Head of caudate nucleus (tissue), 42 donors: ENCODE data around the gene PIK3C2G.
"Not testable (repeated sequence)": the region's sequence is repeated elsewhere in the genome, so short reads cannot be mapped to it uniquely, and the experiment has no call there.

Experiments used
- DNase-seq, 42 donors: peaks; one replicate each; pipeline versions ENCODE4 v3.0.0 to v3.0.0-alpha.2; 2020 to 2021; ENCODE audit warnings: mixed read lengths in 7 of 42
- intact Hi-C: fragments of 100-400 bp; cut with DNase I; formaldehyde crosslinking; loops from one replicate; pipeline ENCODE4 v1.15.0; 2022

PIK3C2G gene, protein sequence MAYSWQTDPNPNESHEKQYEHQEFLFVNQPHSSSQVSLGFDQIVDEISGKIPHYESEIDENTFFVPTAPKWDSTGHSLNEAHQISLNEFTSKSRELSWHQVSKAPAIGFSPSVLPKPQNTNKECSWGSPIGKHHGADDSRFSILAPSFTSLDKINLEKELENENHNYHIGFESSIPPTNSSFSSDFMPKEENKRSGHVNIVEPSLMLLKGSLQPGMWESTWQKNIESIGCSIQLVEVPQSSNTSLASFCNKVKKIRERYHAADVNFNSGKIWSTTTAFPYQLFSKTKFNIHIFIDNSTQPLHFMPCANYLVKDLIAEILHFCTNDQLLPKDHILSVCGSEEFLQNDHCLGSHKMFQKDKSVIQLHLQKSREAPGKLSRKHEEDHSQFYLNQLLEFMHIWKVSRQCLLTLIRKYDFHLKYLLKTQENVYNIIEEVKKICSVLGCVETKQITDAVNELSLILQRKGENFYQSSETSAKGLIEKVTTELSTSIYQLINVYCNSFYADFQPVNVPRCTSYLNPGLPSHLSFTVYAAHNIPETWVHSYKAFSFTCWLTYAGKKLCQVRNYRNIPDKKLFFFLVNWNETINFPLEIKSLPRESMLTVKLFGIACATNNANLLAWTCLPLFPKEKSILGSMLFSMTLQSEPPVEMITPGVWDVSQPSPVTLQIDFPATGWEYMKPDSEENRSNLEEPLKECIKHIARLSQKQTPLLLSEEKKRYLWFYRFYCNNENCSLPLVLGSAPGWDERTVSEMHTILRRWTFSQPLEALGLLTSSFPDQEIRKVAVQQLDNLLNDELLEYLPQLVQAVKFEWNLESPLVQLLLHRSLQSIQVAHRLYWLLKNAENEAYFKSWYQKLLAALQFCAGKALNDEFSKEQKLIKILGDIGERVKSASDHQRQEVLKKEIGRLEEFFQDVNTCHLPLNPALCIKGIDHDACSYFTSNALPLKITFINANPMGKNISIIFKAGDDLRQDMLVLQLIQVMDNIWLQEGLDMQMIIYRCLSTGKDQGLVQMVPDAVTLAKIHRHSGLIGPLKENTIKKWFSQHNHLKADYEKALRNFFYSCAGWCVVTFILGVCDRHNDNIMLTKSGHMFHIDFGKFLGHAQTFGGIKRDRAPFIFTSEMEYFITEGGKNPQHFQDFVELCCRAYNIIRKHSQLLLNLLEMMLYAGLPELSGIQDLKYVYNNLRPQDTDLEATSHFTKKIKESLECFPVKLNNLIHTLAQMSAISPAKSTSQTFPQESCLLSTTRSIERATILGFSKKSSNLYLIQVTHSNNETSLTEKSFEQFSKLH (N-terminal part only)

DNA sequence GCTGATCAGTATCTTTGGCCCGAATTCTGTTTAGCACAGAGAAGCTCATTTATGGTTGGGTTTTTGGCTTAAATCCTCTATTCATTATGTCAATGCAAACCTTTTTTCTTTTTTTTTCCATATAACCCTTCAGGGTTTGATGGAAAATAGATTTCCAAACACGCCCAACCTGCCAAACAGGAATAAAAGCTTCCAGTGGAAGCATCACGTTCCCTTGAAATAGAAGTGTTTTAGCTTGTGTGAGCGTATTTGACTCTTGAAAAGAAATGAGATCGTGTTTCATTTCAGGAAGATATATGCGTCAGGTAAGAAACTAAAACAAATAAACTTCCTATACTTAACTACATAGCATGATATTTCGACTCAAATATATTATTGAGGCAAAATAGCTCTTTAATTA lies at the start of gene PIK3C2G:
Gene PIK3C2G (plus strand): TSS at position 246 of the 400 bp plus-strand sequence. CDS start 20,564 bp downstream, outside the sequence.
- intact Hi-C loops = no loop called here

DNA sequence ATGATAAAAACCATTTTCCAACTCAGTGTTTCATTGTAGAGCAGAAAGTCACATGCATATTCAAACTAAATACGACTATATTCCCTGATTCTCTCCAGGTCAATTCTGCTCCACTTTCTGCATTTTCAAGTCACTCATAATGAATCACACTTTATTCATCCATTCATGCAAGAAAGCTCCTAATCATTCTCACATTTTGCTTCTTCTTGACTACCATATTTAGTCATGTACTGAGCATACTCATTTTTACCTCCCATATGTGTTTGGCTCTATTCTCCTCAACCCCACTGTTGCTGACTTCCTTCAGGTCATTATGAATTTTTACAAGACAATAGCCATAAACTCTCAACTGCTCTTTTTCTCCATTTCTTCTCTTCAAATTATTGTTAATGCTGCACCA lies 43.4 kb upstream of the PIK3C2G start:
- intact Hi-C loops = no loop called here
- no peak for DNase-seq

More for the DNA sequence above, at the start of gene PIK3C2G:
- DNase-seq = no peak

DNA sequence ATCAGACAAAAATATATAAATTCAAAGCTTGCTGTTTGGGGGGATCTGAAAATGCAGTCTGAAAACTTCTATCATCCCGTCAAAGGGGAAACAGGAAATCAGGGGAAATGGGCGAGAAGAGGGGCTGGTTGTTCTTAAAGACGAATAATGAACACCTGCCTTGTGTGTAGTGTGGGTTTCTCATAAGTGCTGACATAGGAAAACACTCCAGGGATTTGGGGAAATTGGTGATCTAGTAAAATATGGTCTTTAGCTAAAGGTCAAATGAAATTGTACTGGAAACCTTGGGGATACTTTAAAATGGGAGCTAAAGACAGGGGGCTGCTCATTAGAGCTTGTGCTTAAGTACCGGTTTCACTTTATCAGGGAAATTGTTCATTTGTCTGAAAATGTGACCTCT lies 39.6 kb upstream of the PIK3C2G start:
- DNase-seq = no peak
- intact Hi-C loops = no loop called here

DNA sequence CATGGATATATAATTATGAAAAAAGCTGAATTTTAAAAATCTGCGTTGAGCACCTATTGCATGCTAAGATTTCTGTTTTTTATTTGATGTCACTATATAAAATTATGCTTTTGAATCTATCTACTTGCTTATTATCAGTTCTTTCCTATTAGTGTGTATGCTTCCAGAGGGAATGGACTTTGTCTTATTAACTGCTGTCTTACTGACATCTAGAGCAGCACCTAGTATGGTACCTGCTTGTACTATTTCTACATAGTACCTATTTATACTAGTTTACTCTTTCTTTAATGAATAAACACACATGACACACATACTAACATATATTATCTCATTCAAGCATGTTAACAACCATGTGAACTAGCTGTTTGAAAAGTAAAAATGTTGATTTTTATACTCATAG lies 38.6 kb upstream of the PIK3C2G start:
- DNase-seq = no peak
- intact Hi-C loops = no loop called here

DNA sequence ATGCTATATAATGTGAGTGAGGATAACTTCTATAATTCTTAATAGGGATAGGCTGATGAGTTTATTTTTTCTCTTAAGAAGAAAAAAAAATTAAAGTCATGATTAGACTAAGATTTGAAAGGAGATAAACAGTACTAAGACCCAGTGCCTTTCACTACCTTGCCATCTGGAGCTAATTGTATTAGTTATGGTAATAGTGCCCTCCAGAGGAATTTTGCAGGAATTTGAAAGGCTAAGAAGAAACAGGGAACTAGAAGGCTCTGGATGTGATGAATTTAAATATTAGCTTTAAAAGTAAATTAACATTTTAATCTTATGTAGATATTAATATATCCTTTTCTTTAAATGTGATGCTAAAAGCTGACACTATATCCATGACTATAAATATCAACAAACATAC lies 36.6 kb upstream of the PIK3C2G start:
- intact Hi-C loops = no loop called here
- DNase-seq = peak in 3 of 42 donors; percentile 10 to 21 (median 13)

DNA sequence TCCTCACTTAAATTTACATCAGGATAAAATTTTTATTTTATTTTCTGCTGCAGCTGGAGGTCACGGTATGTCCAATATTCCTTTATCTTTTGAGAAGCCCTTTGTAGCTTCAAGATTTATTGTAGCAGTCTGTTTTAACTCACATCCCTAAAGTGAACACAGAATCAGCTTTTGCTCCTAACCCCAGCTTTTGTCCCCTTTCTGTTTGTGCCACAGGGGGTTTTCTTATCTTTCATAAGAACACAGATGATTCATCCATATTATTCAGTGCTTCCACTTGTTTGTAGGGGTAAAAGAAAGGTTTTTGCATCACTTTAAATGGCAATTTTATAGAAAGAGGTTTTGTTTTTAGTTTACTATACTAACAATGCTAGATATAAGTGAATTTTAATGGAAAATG lies 21.8 kb upstream of the PIK3C2G start:
- intact Hi-C loops = no loop called here
- DNase-seq = no peak

DNA sequence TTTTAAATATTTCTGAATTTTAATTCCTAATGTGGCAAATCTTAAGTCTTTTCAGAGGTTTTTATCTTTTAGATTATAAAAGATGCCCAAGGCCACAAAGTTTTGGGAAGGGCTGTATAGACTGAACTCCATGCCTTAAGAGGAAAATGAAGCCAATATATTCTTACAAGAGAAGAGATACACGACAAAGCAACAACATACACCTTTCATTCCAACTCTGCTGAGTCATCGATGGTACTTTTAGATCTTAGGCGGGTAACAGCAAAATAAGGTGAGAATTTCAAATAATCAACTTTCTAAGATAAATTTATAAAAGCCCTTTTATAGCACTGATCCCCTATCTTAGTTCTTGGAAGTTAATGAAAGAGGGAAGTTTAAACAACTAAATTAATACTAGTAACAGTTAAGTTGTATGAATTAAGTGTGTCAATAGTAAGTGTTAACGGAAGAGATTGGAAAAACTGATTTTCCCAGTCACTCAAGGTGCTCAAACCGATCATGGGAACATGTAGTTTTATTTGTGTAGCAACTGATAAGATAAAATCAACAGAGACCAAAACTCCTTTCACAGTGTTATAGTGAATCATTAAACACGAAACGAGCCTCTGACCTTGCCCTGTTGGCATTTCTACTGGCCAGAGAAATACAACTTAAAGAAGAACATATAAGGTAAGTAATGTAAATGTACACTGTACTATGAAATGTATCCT lies 18.8 kb upstream of the PIK3C2G start:
- DNase-seq = no peak
- intact Hi-C loops = no loop called here

DNA sequence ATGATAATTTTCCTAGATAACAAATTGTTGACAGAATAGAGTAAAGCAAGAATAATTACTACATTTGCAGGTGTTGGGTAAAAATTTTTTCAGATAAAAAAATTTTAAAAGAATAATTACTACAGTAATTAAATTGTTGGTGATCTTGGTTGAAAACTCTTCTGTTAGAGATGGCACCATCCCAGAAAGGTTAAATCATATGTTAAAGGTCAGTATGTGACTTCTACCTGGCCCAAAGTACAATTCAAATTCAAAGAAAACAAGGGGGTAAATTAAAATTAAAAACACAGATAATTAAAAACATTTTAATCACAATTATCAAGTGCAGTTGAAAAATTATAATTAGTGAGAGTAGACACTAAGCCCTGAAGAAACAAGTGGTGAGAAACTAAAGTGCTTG lies 18.1 kb upstream of the PIK3C2G start:
- intact Hi-C loops = no loop called here
- DNase-seq = no peak

DNA sequence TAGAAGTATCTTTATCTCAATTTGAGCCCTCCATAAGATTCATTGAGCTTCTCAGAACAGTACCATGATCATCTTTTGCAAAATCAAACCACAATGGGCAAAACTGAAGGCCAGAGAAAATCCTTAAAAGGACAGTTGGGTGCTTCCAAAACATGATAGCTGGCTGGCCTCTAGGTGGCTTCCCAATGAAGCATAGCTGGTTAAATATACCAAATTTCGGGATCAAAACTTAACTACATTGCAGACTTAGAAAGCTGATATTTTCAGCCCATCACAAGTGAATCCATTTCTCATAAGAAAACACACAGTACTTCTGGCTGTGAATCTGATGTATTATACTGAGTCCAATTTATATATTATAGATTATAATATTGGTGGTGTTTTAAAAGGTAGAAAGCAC lies 15.3 kb upstream of the PIK3C2G start:
- intact Hi-C loops = no loop called here
- no peak for DNase-seq

DNA sequence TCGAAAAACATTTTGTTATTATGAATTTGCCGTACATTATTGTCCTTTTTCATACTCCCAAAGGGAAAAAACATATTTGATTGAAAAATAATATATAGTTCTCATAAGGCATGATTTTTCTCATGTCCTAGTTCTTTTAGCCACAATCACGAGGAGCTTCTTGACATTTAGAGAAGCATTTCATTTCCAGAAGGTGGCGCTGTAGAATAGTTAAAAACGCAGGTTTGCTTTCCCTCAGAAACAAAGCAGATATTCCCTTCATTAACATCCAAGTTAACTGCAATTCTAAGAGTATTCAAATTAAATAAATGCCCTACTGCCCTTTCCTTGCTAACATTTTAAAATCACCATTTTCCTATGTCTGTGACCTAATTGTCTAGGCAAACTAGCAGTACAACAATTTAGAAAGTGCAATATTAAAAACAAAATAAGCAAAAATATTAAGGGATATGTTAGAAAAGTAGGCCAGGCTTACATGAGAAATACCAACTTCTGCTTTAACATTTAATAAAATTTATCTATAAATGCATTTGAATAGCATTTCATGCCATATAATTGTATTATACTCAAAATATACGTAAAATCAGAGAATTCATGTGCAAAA lies 10.9 kb upstream of the PIK3C2G start:
- intact Hi-C loops = no loop called here
- peak in 16 of 42 donors; percentile 4 to 70 (median 38) for DNase-seq

DNA sequence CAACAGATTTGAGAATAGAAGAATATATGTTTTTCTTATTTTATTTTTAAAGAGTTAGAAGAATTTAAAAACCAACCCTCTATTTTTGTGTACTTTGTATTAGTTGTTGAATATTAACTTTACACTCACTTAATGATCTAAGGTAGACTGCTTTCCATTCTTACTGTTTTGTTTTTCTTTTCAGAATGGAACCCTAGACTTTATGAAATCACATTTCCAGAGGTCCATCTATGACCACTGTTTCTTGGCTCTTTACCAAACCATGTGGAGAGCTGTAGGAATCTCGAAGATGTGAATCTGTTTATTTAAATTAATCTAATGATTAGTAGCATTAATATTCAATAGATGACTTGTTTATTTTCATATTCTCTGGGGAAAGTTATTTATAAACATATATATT lies 7.2 kb upstream of the PIK3C2G start:
- intact Hi-C loops = no loop called here
- no peak for DNase-seq

DNA sequence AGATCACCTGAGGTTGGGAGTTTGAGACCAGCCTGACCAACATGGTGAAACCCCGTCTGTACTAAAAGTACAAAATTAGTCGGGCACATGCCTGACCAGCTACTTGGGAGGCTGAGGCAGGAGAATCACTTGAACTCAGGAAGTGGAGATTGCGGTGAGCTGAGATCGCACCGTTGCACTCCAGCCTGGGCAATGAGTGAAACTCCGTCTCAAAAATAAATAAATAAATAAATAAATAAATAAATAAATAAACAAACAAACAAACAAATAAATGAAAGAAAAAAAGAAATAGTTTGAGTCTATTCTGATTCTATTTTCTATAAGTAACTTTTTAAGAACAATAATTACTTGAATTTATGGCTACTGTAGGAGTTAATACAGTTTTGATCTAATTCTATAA lies 6.3 kb upstream of the PIK3C2G start:
- intact Hi-C loops, DNase-seq: not testable (repeated sequence)

DNA sequence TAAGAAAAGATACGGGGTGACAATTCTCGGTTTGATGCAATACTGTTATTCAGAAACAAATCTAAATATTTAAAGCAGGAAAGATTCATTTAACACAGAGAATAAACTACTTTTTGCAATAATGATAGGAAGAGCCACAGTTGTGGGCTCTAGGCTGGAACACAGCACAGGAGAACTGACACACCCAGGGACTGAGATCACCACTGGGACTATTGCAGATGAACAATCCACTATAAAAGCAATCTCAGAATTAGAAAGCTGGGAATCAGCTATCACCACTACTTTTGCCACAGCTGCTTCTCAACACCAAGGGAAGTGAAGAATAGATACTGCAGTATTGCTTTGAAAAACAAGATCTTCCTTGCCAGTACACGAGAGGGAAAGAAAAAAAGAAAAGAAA lies 4.1 kb upstream of the PIK3C2G start:
- no peak for DNase-seq
- intact Hi-C loops = no loop called here

DNA sequence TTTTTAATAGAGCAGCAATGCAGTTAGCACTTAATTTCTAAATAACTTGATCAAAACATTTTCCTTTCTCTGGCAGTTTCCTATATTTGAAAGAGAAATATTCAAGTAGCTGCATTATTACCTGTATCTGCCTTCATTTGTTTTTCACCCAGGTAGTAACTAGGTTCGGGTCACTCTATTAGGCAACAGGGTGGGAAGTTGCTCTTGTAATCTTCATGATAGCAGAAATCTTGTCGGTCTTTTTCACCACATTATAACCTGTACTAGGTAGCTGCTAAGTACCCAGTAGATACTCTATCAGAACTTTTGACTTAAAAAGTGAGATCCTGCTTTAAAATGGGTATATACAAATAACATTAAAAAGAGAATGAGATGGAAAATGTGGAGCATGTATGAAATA lies 2.4 kb upstream of the PIK3C2G start:
- DNase-seq = no peak
- intact Hi-C loops = no loop called here

DNA sequence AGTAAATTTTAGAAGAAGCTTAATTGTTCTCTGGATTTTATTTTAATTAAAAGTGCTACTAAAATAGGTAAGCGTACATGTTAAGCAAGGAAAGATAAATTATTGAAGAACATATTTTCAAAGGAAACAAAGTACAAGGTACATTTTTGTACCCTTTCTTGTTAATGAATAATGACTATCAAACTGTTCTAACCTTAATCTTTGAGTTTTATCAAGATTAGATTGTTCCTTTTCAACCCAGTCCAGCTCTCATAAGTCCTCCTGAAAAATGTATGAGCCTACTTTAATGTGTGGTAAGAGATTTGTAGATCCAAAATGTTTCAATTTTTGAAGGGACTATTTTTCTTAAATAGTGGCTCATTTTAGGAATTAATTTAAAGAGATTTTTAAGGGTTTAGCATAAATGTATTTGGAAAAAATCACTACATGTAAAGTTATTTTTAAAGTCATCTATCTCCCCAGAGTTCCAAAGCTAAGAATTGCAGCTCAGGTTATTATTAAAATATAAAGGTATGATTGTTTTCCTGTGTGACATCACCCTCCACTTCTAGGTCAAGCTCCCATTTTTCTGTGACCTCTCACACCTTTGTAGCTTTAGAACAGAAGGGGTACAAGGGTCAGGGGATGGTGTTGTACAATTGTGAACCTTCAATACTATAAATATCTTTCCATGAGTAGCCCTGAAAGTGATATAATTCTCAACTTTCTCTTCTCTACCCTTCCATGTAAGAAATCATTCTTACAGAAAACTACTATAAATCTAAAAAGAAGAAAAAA lies 1.2 kb upstream of the PIK3C2G start:
- intact Hi-C loops = no loop called here
- no peak for DNase-seq

DNA sequence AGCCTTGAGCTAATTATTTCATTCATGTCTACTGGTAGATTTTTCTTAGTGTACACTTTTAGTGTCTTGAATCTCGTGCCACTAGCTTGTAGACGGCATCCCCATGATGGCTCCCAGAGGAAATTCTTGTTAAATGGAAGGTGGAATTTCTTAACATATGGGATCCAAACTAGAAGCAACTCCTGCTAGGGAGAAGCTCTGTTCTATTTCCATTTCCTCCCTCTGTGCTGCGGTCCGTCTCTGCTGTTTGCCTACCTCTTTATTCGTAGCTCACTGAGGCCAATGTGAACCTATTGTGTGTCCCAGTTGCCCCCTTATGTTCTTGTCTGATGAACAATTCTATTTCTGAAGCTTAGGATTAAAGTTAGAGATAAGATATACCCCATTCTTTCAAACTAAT lies 588 bp downstream of the PIK3C2G start:
- intact Hi-C loops = no loop called here
- no peak for DNase-seq

DNA sequence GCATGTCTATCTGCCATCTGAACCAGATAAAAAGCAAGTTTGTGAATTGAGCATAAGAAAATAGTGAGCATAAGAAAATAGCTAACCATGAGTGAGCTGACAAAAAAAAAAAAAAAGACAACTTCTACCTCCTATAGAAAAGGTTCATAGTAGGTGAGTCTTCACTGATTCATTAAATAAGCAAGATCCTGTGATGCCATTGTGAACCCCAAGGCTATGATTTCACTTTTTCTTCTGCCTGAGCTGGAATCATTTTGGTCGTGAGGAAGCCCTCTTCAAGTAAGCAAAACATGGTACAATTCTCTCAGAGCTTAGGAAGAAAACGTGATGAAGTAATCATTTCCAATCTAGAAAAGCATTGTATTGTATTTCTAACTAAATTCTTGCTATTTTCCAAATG lies 1.2 kb downstream of the PIK3C2G start:
- no peak for DNase-seq
- intact Hi-C loops = no loop called here

DNA sequence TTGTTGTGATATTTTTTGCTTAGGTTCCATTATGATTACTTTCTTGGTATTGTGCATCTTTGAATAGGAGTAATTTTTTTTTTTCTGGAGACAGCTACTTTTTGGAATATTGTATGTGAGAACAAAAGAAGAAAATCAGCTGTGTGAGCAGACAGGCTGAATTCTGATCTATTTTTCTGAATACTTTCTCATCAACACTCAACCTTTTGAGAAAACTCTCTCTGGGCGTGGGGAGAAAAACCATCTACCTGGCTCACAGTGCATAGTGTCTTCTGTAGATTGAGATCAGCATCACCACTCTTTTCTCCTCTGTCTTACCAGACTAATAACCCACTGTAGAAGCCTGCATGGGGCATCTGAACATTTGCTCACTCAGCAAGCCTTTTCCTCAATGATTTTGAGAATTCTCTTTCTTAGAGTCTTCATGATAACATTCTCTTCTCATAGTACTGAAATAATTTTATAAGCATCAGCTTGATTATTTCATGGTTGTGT lies 3.3 kb downstream of the PIK3C2G start:
- intact Hi-C loops = no loop called here
- DNase-seq = no peak
